PC-9 (cell line): Measurements from ENCODE around the gene VWA8. TPM values are rescaled to one million over a fixed set of nuclear protein-coding genes. Genes with fewer than 3 reads are reported as not detected.

Source experiments
- BruUV-seq: library from RNA; stranded (reverse); fragments of 400-500 nt; replicated peaks from 2 replicates; lab custom pipeline; 2021; lab: Mats Ljungman, UMichigan
- CTCF ChIA-PET: fragments of 300-600 bp; sonication (Branson Sonifier 250); formaldehyde crosslinking; loops from one replicate; lab custom pipeline; 2022; ENCODE audit warnings: antibody characterized with exemption; lab: Charles Lee
- POLR2A ChIA-PET: fragments of 300-600 bp; sonication (Branson Sonifier 250); formaldehyde crosslinking; loops from one replicate; lab custom pipeline; 2022; ENCODE audit warnings: antibody characterized with exemption; ENCODE audit not compliant: unreplicated experiment; lab: Charles Lee
- DNase-seq, 2 experiments: peaks; one replicate each; pipeline versions ENCODE4 v3.0.0 to v3.0.0-alpha.2; 2015 to 2022; ENCODE audit warnings: mixed read lengths in 1 of 2
- H2AFZ ChIP-seq: fragments of 200-600 bp; sonication (generic); 2 replicates; pipeline ENCODE4 v1.8.1; 2017; ENCODE audit warnings: antibody characterized with exemption
- H3F3A ChIP-seq: fragments of 200-600 bp; sonication (generic); 2 replicates; pipeline ENCODE4 v1.8.1; 2017; ENCODE audit warnings: antibody characterized with exemption, mild to moderate bottlenecking, low read depth; ENCODE audit not compliant: insufficient read depth
- H3K27ac ChIP-seq: fragments of 200-600 bp; sonication (generic); 2 replicates; pipeline ENCODE4 v1.6.1; 2016; ENCODE audit warnings: mixed run types
- H3K27me3 ChIP-seq: fragments of 200-600 bp; sonication (generic); 2 replicates; pipeline ENCODE4 v1.6.1; 2016; ENCODE audit warnings: low read depth, mixed run types; ENCODE audit not compliant: insufficient read depth
- H3K36me3 ChIP-seq: fragments of 200-600 bp; sonication (generic); 2 replicates; pipeline ENCODE4 v1.6.1; 2016; ENCODE audit warnings: low read depth, mixed run types
- H3K4me1 ChIP-seq: fragments of 200-600 bp; sonication (generic); replicated peaks from 2 replicates; pipeline ENCODE4 v1.6.1; 2016; ENCODE audit warnings: mixed run types; ENCODE audit not compliant: insufficient read depth
- H3K4me2 ChIP-seq: fragments of 200-600 bp; sonication (generic); 2 replicates; pipeline ENCODE4 v1.6.1; 2017; ENCODE audit warnings: mixed run types
- H3K4me3 ChIP-seq: fragments of 200-600 bp; sonication (generic); 2 replicates; pipeline ENCODE4 v1.6.1; 2016; ENCODE audit warnings: mixed run types
- H3K79me2 ChIP-seq: fragments of 200-600 bp; sonication (generic); 2 replicates; pipeline ENCODE4 v1.6.1; 2017; ENCODE audit warnings: low read depth, mixed run types
- H3K9me2 ChIP-seq: fragments of 200-600 bp; sonication (generic); 2 replicates; pipeline ENCODE4 v1.8.1; 2017; ENCODE audit warnings: mild to moderate bottlenecking; ENCODE audit not compliant: insufficient read depth
- H3K9me3 ChIP-seq: fragments of 200-600 bp; sonication (generic); 2 replicates; pipeline ENCODE4 v1.8.1; 2016; ENCODE audit warnings: low read depth; ENCODE audit not compliant: insufficient read depth
- H4K20me1 ChIP-seq: fragments of 200-600 bp; sonication (generic); 2 replicates; pipeline ENCODE4 v1.8.1; 2017; ENCODE audit not compliant: insufficient read depth
- EZH2 ChIP-seq: fragments of 200-600 bp; sonication (generic); IDR thresholded peaks from 2 replicates; pipeline ENCODE4 v1.8.0; 2017; ENCODE audit warnings: antibody characterized with exemption, low read depth
- intact Hi-C: fragments of 100-400 bp; cut with micrococcal nuclease; formaldehyde crosslinking; loops from one replicate; pipeline ENCODE4 v1.10.0; 2022; ENCODE audit not compliant: unreplicated experiment
- total RNA-seq: library from RNA; stranded (reverse); gene quantifications from 2 replicates; pipeline ENCODE4 v1.2.3, GENCODE V29; 2021
- TF ChIP-seq, protein P1 (sequence below): fragments of 200-600 bp; sonication (generic); conservative IDR thresholded peaks from 2 replicates; pipeline ENCODE4 v1.6.1; 2017; ENCODE audit warnings: mixed run types, antibody characterized with exemption, mild to moderate bottlenecking, moderate library complexity

VWA8 gene
- total RNA-seq, 1 experiment from 2014 or later: 14.1 TPM

DNA sequence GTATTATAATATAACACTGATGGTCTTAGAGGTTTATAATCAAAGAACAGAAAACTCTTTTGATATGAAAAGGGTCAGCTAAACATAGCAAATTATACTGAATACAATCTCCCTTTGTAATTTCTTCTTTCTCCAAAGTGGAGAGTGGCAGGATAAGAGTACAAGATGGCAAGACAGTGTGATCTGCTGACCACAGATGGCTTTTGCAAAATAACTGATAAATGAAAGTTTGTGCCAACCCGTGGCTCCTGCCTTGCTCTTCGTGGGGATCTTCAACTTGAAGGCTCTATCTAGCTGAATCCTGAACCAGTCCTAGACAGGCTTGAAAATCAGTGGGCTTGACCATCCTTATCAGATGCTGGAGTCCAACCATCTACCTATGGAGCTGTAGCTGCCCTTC lies 185.7 kb downstream of the VWA8 start:
- Histone ChIP-seq H3K9me2 (no peaks in the 10 kb centered on the region), H3F3A (0 out of 2 replicates have a peak, but pooled peaks cover 1% of the 10 kb centered on the region), H4K20me1 (no peaks in the 10 kb centered on the region), H3K4me1 (peaks cover 2% of the 10 kb centered on the region), H3K4me3 (no peak overlapping the region), H3K27me3 (no peaks in the 10 kb centered on the region), H3K9me3 (no peaks in the 10 kb centered on the region), H3K27ac (no peak overlapping the region), H3K4me2 (no peak overlapping the region), H3K36me3 (no peaks in the 10 kb centered on the region; the same call in 1 of the 2 replicates), H2AFZ (no peak overlapping the region), H3K79me2 (no peaks in the 10 kb centered on the region)
- ChIA-PET POLR2A (no interaction called here), CTCF (no interaction called here)
- no TSS peak for BruUV-seq
- intact Hi-C loops: no loop called here
- no peak for DNase-seq
- TF ChIP-seq, protein P1, sequence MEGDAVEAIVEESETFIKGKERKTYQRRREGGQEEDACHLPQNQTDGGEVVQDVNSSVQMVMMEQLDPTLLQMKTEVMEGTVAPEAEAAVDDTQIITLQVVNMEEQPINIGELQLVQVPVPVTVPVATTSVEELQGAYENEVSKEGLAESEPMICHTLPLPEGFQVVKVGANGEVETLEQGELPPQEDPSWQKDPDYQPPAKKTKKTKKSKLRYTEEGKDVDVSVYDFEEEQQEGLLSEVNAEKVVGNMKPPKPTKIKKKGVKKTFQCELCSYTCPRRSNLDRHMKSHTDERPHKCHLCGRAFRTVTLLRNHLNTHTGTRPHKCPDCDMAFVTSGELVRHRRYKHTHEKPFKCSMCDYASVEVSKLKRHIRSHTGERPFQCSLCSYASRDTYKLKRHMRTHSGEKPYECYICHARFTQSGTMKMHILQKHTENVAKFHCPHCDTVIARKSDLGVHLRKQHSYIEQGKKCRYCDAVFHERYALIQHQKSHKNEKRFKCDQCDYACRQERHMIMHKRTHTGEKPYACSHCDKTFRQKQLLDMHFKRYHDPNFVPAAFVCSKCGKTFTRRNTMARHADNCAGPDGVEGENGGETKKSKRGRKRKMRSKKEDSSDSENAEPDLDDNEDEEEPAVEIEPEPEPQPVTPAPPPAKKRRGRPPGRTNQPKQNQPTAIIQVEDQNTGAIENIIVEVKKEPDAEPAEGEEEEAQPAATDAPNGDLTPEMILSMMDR: no peak
- no peak for TF ChIP-seq EZH2

DNA sequence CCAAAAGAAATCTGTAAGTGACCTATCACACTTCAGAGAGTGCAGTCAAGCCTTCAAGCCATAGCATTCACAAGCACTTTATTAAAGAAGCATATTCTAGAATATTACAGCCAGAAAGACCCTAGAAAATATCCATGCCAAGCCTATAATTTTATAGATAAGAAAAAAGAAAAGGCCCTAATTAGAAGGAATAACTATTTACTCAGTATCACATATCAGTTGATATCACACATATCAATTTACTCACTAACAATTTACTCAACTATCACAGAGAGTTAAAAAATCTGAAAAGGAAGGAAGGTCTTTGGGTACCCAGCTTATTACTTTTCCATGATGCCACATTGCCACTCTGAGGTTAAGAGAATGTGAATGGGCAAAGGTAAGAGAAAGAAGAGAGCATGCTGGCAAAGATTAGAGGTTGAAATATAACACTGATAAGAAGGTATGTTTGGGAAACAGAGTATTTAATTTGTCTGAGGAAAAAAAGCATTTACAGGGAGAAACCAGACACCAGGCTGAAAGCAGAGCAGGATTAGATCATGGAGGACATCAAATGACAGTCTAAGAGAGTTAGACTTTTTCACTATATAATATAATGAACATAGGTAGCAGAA lies 186.2 kb downstream of the VWA8 start:
- POLR2A ChIA-PET: no interaction called here

DNA sequence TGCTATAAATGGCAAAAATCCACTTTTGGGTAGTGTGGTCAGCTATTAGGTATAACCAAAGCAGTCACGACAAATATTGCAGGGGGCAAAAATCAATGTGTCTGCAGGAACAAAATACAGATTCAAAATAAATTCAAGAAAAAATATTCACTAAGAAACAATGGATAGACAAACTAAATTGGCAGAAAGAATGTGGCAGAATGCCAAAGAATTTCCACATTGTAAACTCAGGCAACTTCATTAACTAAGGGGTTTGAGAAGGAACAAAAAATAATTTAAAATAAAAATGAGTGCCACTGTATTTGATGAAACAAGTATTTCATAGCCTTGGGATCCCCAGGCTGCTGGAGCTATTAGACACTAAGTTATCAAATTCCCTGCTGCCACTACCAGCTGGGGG lies 193.1 kb downstream of the VWA8 start:
- Histone ChIP-seq H4K20me1 (no peaks in the 10 kb centered on the region), H3K4me1 (no peaks in the 10 kb centered on the region), H3K9me3 (no peaks in the 10 kb centered on the region), H3K4me2 (no peak overlapping the region), H3K9me2 (no peaks in the 10 kb centered on the region), H3K27me3 (no peaks in the 10 kb centered on the region), H3K4me3 (no peak overlapping the region), H3K36me3 (no peaks in the 10 kb centered on the region), H2AFZ (no peak overlapping the region), H3F3A (no peaks in the 10 kb centered on the region), H3K27ac (no peak overlapping the region), H3K79me2 (no peaks in the 10 kb centered on the region)
- TF ChIP-seq, protein P1: no peak
- TF ChIP-seq EZH2: no peak
- intact Hi-C loops: no loop called here
- CTCF ChIA-PET: no interaction called here
- POLR2A ChIA-PET: no interaction called here
- BruUV-seq: no TSS peak
- no peak for DNase-seq

More for the DNA sequence above, 186.2 kb downstream of the VWA8 start:
- no peaks in the 10 kb centered on the region for H3K4me1 ChIP-seq
- no peaks in the 10 kb centered on the region for H3K79me2 ChIP-seq
- no peaks in the 10 kb centered on the region for H3K9me2 ChIP-seq
- no TSS peak for BruUV-seq
- H4K20me1 ChIP-seq: no peaks in the 10 kb centered on the region
- no peaks in the 10 kb centered on the region for H3K9me3 ChIP-seq
- intact Hi-C loops: no loop called here
- no peak overlapping the region for H3K4me2 ChIP-seq
- DNase-seq: no peak
- H2AFZ ChIP-seq: no peak overlapping the region
- CTCF ChIA-PET: no interaction called here
- TF ChIP-seq, protein P1: no peak
- no peak for TF ChIP-seq EZH2
- H3F3A ChIP-seq: no peaks in the 10 kb centered on the region
- H3K27ac ChIP-seq: no peak overlapping the region
- H3K36me3 ChIP-seq: no peaks in the 10 kb centered on the region; the same call in 1 of the 2 replicates
- no peak overlapping the region for H3K4me3 ChIP-seq
- H3K27me3 ChIP-seq: no peaks in the 10 kb centered on the region
